ENCODE results near the gene EPHA2.

Gene EPHA2

DNA sequence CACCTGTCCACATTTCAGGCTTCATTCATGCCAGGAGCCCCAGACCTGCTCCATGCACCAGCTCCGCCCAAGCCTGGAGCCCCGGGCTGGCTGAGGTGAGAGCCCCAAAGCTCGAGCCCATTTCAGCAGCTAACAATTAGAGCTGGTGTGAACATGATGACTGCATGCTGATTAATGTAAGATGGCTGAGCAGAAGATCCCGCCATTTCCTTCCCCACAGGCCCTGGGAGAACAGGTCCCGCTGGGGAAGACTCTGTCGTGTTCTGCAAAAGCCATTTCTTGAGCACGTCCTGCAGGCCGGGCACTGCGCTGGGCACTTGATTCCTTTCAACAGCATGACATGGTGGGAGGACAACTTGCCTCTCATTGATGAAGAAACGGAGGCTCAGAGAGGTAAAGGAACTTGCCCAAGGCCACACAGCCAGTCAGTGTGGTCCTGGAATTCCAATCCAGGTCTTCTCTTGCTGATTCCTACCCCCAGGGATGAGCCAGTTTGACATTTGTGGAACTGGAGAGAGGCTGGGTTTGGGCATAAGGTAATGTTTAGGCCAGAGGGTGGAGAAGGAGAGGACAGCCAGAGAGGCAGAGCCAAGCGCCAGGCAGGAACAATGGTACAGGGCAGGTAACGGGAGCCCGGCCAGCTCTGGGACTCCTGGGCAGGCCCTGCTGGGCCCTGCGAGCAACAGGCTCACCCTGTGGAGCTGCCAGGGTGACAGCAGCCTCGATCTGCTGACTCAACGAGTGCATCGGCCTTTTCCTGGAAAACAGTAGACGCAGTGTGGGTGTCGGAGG, 28.1 kb upstream of the EPHA2 start:
- no peak overlapping the region for H3K4me3 ChIP-seq (ENCODE audit: low read depth, low read length)
- TF ChIP-seq, protein P1, sequence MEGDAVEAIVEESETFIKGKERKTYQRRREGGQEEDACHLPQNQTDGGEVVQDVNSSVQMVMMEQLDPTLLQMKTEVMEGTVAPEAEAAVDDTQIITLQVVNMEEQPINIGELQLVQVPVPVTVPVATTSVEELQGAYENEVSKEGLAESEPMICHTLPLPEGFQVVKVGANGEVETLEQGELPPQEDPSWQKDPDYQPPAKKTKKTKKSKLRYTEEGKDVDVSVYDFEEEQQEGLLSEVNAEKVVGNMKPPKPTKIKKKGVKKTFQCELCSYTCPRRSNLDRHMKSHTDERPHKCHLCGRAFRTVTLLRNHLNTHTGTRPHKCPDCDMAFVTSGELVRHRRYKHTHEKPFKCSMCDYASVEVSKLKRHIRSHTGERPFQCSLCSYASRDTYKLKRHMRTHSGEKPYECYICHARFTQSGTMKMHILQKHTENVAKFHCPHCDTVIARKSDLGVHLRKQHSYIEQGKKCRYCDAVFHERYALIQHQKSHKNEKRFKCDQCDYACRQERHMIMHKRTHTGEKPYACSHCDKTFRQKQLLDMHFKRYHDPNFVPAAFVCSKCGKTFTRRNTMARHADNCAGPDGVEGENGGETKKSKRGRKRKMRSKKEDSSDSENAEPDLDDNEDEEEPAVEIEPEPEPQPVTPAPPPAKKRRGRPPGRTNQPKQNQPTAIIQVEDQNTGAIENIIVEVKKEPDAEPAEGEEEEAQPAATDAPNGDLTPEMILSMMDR (IDR thresholded peaks at IDR 0.05; ENCODE audit: borderline replicate concordance, insufficient read depth, low read depth, low read length): no peak

DNA sequence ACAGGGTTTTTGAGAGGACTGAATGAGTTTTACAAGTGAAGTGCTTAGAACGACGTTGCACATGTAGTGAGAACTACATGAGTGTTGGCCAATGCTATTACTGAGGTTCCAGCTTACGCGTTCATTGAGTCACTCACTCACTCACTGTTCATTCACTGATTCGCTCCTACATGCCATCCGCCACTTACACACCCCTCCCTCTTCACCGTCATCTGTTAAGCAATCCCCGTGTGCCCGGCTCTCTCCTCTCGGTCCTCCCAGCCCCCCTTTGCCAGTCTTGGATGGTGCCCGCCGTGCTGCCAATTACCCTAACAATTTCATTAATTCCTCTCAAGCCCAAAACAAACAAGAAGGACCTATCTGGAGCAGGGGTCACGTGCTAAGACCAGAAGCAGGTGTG, 27.3 kb upstream of the EPHA2 start:
- H3K4me3 ChIP-seq (ENCODE audit: low read depth, low read length): no peak overlapping the region
- TF ChIP-seq, protein P1 (IDR thresholded peaks at IDR 0.05; ENCODE audit: borderline replicate concordance, insufficient read depth, low read depth, low read length): no peak

- H3K4me3 ChIP-seq (ENCODE audit: low read depth, low read length): no peak overlapping the region
- TF ChIP-seq, protein P1 (IDR thresholded peaks at IDR 0.05; ENCODE audit: borderline replicate concordance, insufficient read depth, low read depth, low read length): no peak
These were observed 26.2 kb upstream of the EPHA2 start for GRCh38 chr1:16181887-16182719.

DNA sequence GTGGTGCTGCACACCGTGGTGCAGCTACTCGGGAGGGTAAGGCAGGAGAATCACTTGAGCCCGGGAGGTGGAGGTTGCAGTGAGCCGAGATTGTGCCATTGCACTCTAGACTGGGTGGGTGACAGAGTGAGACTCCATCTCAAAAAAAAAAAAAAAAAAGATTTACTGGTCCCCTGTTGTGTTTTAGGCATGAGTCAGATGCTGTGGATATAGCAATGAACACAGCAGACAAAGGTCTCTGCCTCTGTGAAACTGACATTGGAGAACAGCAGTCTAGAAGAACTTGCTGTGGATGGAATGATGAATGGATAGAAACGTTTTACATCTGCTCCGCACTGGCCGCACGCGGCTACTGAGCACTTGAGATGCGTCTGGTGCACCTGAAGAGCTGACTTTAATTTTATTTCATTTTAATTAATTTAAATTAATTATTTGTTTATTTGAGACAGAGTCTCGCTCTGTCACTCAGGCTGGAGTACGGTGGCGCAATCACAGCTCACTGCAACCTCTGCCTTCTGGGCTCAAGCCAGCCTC, 24.5 kb upstream of the EPHA2 start:
- no peak overlapping the region for H3K4me3 ChIP-seq (ENCODE audit: low read depth, low read length)
- TF ChIP-seq, protein P1 (IDR thresholded peaks at IDR 0.05; ENCODE audit: borderline replicate concordance, insufficient read depth, low read depth, low read length): no peak

DNA sequence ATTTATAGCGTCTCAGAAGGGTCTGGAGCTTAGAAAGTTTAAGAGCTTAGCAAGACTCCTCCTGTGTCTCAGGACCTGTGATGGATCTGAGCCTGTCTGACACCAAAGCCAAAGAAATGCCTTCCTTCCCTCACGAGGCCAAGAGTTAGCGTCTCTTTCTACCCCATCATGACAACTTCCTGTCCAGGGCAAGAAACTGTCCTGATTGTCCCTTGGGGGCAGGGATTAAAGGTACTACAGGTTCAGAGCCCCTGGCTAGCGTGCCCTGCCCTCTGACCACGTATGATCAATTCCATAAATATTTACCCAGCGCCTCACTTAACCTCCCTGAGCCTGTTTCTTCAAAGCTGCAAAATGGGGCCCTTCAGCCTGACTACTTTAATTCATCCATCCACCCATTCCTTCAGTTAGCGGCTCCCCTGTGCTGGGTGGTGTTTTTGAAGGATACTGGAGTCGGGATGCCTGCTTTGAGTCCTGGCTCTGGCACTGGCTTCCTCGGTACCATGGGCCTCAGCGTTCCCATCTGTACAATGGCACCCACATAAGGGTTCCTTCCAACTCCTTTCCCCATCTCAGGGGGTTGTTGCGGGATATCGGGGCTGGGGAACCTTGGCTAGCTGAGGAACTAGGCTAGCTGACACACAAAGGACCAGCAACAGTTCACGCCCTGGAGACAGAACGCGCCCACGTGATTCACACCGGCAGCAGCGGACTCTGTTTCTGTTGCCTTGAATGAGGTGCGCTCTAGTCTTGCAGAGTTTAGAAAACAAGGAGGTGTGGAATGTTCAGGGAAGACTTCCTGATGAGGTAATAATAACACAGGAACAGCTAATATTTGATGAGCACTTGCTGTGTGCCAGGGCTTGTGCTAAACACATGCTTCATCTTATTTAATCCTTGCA, 23.0 kb upstream of the EPHA2 start:
- TF ChIP-seq, protein P1 (IDR thresholded peaks at IDR 0.05; ENCODE audit: borderline replicate concordance, insufficient read depth, low read depth, low read length): no peak
- no peak overlapping the region for H3K4me3 ChIP-seq (ENCODE audit: low read depth, low read length)

DNA sequence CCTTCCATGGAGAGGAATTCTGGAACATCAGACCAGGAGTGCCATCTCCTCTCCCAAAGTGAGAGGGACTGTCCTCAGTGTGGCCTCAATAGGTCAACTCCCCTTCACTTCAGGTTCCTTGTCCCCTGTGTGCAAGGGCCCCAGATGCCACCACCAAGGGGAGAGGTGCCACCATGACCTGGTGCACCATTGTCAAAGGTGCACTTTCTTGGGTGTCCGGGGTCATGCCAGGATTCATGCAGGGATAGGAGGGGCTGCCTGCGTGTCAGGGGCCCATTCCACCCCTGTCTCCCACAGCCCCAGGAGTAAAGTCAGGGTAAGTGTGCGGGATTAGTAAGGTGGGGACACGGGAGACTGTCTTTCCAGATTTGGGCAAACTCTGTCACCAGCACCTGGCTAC, 21.4 kb upstream of the EPHA2 start:
- TF ChIP-seq, protein P1 (IDR thresholded peaks at IDR 0.05; ENCODE audit: borderline replicate concordance, insufficient read depth, low read depth, low read length): no peak
- H3K4me3 ChIP-seq (ENCODE audit: low read depth, low read length): no peak overlapping the region

Data from GM12875 (cell line).